ENCODE results near the gene TET2. TPM values are rescaled to one million over a fixed set of nuclear protein-coding genes. Genes with fewer than 3 reads are reported as not detected.

Gene TET2
- total RNA-seq, 4 donors from 2014 or later: 19.1 to 36.8 (median 30.4) TPM

DNA sequence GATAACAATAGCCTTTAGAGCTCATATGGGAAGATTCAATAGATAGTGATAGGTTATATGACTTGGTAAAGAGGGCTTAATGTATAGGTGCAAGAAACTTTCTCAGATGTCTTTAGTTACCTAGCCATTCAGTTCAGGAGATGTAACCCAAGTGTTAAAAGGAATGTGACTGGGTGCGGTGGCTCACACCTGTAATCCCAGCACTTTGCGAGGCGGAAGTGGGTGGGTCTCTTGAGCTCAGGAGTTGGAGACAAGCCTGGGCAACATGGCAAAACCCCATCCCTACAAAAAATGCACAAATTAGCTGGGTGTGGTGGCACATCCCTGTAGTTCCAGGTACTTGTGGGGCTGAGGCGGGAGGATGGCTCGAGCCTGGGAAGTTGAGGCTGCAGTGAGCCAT, 7.9 kb downstream of the TET2 start:
- Histone ChIP-seq H3K4me3 (no peak overlapping the region), H3K9me3 (no peaks in the 10 kb centered on the region), H3K36me3 (peaks cover 0 to 6% (median 0%) of the 10 kb centered on the region in 3 donors), H3K27me3 (no peaks in the 10 kb centered on the region), H3K27ac (no peak overlapping the region), H3K4me1 (peaks cover 0 to 54% (median 16%) of the 10 kb centered on the region in 3 donors)
- TF ChIP-seq POLR2A (IDR thresholded peaks at IDR 0.05): no peak
- TF ChIP-seq, protein P1, sequence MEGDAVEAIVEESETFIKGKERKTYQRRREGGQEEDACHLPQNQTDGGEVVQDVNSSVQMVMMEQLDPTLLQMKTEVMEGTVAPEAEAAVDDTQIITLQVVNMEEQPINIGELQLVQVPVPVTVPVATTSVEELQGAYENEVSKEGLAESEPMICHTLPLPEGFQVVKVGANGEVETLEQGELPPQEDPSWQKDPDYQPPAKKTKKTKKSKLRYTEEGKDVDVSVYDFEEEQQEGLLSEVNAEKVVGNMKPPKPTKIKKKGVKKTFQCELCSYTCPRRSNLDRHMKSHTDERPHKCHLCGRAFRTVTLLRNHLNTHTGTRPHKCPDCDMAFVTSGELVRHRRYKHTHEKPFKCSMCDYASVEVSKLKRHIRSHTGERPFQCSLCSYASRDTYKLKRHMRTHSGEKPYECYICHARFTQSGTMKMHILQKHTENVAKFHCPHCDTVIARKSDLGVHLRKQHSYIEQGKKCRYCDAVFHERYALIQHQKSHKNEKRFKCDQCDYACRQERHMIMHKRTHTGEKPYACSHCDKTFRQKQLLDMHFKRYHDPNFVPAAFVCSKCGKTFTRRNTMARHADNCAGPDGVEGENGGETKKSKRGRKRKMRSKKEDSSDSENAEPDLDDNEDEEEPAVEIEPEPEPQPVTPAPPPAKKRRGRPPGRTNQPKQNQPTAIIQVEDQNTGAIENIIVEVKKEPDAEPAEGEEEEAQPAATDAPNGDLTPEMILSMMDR (IDR thresholded peaks at IDR 0.05): no peak
- intact Hi-C loops (cut with DNase I): no loop called here
- WGBS, 2 donors: 58 to 81% methylated on average over 5 of the region's 5 CpGs
- no peak for DNase-seq

DNA sequence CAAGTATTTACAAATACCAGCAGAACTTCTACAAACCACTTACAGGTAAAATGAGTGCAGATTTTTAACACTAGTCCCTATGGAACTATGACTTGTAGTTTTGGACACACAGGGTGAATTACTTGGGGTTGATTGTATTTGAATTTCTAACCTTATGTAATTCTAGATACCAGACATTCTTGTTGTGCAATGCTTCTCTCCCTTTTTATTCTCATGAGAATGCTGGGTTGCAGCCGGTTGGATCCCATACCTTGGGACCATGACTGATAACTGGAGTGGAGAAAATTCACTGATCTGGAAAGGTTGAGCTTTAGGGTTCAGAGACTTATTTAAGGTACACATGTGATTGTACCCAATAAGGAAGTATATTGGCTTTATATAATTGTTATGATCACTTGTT, 8.8 kb downstream of the TET2 start:
- Histone ChIP-seq H3K4me1 (peaks cover 0 to 46% (median 10%) of the 10 kb centered on the region in 3 donors), H3K9me3 (no peaks in the 10 kb centered on the region), H3K36me3 (peaks cover 0 to 8% (median 0%) of the 10 kb centered on the region in 3 donors), H3K27me3 (no peaks in the 10 kb centered on the region), H3K4me3 (no peak overlapping the region), H3K27ac (no peak overlapping the region)
- 50 to 75% methylated on average over 1 of the region's 1 CpG for WGBS, 2 donors
- no peak for TF ChIP-seq POLR2A (IDR thresholded peaks at IDR 0.05)
- TF ChIP-seq, protein P1 (IDR thresholded peaks at IDR 0.05): no peak
- intact Hi-C loops (cut with DNase I): no loop called here
- DNase-seq: no peak

DNA sequence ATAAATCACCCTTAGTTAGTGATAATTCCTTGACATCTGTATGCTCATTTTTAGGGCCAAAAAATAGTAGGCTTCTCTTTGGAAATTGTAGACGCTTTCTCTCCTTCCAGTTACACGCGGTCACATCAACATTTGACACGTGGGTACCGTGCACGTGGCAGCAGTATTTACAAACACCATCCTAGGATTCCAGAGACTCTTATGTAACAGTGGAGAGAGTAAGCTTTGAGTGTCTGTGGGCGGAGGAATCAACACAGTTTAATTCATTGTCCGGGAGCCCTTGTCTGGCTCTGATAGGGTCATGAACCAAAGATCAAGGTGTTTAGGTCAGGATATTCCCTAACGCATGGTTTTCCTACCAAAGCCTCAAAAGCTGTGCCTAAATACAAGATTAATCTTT, 12.2 kb downstream of the TET2 start:
- H3K4me1 ChIP-seq: peaks cover 0 to 34% (median 8%) of the 10 kb centered on the region in 3 donors

DNA sequence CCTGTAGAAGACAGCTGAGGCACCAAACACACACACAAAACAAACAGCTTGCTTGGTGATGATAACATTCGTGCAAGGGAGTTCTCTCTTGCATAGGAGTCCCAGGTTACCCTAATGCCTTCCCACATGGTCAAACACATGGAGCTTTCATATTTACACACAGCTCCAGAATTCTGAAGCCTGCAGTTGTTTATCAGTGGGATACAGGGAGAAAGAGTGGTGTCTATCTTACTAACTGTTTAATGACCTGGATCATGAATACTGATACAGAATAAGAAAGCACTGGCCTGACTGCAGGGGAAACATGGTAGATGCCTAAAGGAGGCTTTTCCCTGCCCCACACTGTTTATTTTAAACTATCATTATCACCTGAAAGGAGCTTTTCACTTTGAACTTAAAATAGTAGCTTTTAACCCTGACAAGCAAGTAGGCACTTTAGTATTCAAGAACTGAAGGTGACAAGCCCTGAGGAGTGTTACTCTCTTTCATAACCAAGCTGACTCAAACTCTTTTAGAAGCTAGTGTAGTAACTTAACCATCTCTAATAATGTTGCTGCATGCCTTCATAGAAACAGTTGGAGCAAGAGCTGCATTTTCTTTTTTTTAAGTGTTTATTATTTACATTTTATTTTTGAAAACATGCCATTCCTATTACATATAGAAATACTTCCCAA, 15.6 kb downstream of the TET2 start:
- no peak overlapping the region for H3K4me3 ChIP-seq
- no peaks in the 10 kb centered on the region for H3K27me3 ChIP-seq
- no peak for DNase-seq
- intact Hi-C loops (cut with DNase I): no loop called here
- H3K27ac ChIP-seq: no peak overlapping the region
- peaks cover 0 to 8% (median 0%) of the 10 kb centered on the region in 3 donors for H3K36me3 ChIP-seq
- H3K4me1 ChIP-seq: peaks cover 0 to 10% (median 0%) of the 10 kb centered on the region in 3 donors
- TF ChIP-seq POLR2A (IDR thresholded peaks at IDR 0.05): no peak
- TF ChIP-seq, protein P1 (IDR thresholded peaks at IDR 0.05): no peak
- no peaks in the 10 kb centered on the region for H3K9me3 ChIP-seq
- WGBS, 2 donors: 42 to 69% methylated on average over 1 of the region's 1 CpG

More for the DNA sequence above, 12.2 kb downstream of the TET2 start:
- peaks cover 0 to 8% (median 0%) of the 10 kb centered on the region in 3 donors for H3K36me3 ChIP-seq
- intact Hi-C loops (cut with DNase I): no loop called here
- no peaks in the 10 kb centered on the region for H3K27me3 ChIP-seq
- DNase-seq: no peak
- 69 to 88% methylated on average over 9 of the region's 9 CpGs for WGBS, 2 donors
- no peak overlapping the region for H3K4me3 ChIP-seq
- no peaks in the 10 kb centered on the region for H3K9me3 ChIP-seq
- TF ChIP-seq, protein P1 (IDR thresholded peaks at IDR 0.05): no peak
- TF ChIP-seq POLR2A (IDR thresholded peaks at IDR 0.05): no peak
- H3K27ac ChIP-seq: no peak overlapping the region

DNA sequence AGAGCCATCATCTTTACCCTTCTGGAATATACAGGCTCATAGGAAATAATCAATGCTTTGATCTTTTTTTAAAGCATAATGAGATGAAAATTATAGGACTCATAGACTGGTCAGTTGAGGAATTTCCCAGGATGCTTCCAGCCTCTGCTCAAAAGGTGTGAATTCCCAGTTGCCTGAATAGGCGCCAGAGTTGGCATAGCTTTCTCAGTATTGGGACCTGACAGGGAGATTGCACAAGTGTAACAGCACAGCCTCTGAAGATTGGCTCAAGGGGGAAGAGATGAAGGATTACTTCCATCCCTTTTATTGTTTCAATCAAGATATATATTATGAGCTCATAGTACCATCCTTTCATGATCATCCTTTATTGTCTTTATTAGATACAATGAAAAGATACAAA, 17.9 kb downstream of the TET2 start:
- Histone ChIP-seq H3K4me3 (no peak overlapping the region), H3K27ac (no peak overlapping the region), H3K36me3 (peaks cover 0 to 10% (median 0%) of the 10 kb centered on the region in 3 donors), H3K9me3 (no peaks in the 10 kb centered on the region), H3K4me1 (peaks cover 0 to 10% (median 0%) of the 10 kb centered on the region in 3 donors), H3K27me3 (no peaks in the 10 kb centered on the region)
- no peak for TF ChIP-seq POLR2A (IDR thresholded peaks at IDR 0.05)
- TF ChIP-seq, protein P1 (IDR thresholded peaks at IDR 0.05): no peak
- DNase-seq: no peak
- intact Hi-C loops (cut with DNase I): no loop called here
- 100% methylated on average over 1 of the region's 1 CpG for WGBS, 2 donors
